Stimulated activated CD4-positive, alpha-beta T cell treated with anti-CD3 and anti-CD28 coated beads, Interleukin-1b, Interleukin-23, amount 100 ng/mL, for 48 hours (primary cell): Measurements from ENCODE around the gene MFSD2B.

Experiments
- DNase-seq: peaks from one replicate; pipeline ENCODE4 v3.0.0-alpha.2; 2020

The MFSD2B gene

GRCh38 chr2:24054366-24055010 is 44.6 kb downstream of the MFSD2B start:
- no peak for DNase-seq

- DNase-seq: no peak
Measured at GRCh38 chr2:24055750-24056149, 45.9 kb downstream of the MFSD2B start.

GRCh38 chr2:24058564-24059271 is 48.8 kb downstream of the MFSD2B start:
- no peak for DNase-seq

GRCh38 chr2:24065341-24065740 is 55.5 kb downstream of the MFSD2B start:
- DNase-seq: no peak

- DNase-seq: no peak
Measured at GRCh38 chr2:24072259-24072658, 62.4 kb downstream of the MFSD2B start.

GRCh38 chr2:24073816-24074215 is 63.9 kb downstream of the MFSD2B start:
- DNase-seq: no peak

GRCh38 chr2:24075259-24075658 is 65.4 kb downstream of the MFSD2B start:
- no peak for DNase-seq
